ENCODE measurements around the gene FAM13C.
A peak's percentile ranks its signal among the peaks of the same experiment; 100 is the strongest.
"Not testable (repeated sequence)": the region's sequence is repeated elsewhere in the genome, so short reads cannot be mapped to it uniquely, and the experiment has no call there.

Gene FAM13C

DNA sequence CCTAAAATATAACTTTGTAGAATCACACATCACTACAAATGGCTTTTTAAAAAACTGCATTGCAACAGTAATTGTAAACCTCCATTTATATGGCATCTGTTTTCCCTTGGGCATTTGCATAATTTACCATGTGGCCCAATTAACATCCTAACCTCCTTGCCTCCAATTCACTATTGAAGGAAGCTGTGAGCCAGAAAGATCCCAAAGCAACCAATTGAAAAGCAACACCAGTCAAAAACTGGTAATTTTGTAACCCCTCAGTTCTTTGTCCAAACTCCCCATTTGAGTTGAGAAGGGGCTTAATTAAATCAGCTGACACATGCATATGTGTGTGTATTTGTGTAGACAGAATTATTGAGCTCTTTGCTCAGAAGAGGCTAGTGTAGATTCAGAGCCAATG is 90.3 kb downstream of the FAM13C start:
- DNase-seq, result no peak

DNA sequence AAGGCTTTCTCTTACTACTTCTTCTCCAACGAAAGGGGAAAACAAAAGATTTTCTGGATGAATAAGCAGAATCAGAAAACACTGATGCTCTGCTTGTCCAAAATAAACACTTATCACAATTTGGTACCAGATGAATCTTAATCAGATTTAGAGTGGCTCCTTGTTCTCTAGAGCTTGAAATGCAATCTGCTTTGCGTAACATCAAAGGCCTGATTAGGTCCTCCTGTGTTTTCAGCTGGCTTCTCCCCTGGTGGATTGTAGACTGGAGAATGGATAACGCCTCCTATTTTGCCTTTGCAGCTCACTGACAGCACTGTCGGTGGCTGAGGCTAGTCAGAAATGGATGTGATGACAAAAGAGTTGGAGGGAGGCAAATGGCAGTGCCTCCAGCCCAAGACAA is 91.2 kb downstream of the FAM13C start:
- DNase-seq, result no peak

DNA sequence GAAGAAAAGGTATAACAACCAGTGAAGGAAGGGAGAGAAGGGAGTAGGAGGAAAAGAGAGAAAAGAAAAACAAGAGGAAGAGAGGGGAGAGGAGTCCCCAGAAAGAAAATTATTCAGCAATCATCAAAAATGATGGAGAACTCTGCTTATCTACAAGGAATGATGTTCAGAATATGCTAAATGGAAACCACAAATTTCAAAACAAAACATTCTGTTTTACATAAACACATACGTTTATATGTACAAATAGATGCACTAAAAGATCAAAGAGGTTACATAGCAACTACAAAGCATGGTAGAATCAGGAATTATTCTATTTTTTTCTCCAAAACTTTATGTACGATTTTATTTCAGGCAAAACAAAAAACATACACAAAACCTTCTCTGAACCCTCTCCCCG is 91.9 kb downstream of the FAM13C start:
- DNase-seq, result no peak

DNA sequence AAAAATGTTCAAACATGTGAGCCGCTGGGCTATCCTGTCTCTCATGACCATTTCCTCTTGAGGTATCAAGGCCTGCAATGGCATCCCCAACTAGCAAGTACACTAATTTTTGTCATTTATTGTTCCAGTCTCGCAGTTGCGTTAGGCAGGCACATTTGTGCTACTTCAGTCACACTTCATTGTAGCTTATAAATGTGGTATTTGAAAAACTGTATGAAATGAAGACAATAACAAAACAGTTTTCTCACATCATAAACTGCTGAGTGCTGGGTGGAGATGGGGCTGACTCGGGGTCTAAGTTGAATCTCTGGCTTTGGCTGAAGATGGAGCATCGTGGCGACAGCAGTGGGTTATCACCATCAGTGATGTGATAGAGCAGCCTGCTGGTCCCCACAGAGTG is 92.7 kb downstream of the FAM13C start:
- no peak for DNase-seq

DNA sequence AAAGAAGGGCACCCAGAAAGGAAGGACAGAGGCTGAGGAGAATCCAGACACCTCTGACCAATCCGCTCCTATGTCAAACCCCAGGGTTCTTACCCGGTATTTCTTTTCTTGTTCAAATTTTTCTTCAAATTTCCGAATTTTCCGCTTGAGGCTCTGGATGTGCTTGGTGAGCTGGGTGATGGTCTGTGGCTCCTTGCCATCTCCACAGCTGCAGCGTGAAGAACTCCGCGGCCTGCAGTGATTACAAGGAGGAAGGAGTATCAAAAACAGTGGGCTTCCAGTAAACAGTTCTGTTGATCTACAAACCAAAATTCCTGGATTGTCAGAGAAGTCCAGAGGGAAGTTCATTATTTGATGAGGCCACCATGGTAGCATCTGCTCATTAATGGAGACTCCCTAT is 93.9 kb downstream of the FAM13C start:
- DNase-seq, result no peak

DNA sequence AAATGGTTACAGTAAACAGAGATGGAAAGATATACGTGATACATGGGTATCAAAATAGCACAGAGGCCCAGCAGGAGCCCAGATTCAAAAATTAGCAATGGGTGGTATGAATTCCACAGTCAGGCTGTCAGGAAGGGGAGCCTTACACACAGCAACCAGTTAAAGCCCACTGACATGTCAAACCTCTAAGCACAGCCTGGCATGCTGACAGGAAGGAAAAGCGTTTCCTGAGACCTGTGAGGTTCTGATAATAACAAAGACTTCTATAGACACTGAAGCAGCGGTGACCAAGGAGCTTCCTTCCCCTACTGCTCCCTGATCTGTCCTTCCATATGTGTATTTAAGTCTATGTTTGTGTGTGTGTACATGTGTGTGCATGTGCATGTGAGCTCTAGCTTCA is 96.0 kb downstream of the FAM13C start:
- no peak for DNase-seq

DNA sequence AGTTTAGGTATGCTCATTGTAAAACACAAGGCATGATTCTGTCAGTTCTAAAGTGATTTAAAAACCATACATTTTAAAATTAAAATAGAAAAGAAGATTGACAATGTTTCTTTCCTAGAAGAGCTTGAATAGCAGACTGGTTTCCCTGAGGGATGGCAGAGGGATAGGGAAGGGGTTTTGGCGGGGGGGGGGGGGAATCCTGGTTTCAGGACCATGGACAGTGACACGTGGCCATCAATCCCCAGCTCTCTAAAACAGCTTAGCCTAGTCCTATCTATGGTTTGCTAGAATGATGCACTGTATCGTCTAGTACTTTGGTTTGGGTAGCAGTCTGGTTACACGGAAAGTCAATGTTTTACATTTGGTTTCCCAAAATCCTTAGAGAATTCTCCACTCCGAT is 97.2 kb downstream of the FAM13C start:
- DNase-seq, result no peak

DNA sequence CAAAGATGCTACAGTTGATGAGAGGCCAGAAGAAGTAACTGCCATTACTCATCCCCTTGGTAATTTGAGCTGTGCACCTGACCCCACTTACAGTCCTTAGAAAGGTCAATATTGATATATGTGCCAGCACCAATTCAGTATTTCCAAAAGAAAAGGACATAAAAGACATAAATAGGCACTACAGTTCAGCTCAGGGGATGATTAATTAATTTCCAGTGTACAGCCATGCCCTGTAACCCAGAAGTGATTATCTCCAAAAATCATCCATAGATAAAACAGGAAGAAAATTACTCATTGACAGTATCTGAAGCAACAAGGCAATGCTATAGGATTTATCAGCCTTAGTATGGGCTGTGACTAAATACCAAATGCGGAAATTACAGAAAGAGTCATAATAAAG is 103.5 kb downstream of the FAM13C start:
- DNase-seq, result peak; percentile 22

DNA sequence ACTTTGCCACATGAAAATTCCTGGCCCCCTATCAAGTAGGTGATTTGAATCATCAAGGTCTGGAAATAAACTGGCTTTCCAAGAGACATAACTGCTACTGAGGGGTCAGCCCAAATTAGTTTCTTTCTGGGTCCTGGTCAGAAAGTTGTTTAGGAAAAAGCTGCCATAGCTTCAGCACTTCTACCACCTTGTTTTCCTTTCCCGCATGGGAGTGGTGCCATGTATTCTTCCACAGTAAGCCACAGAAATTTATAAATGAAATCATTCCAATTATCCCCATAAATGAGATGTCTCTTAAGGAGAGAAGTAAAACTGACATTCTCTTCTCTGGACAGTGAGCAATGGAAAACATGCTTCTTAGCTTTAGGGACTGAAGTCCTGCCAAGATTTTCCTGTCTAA is 105.1 kb downstream of the FAM13C start:
- no peak for DNase-seq

DNA sequence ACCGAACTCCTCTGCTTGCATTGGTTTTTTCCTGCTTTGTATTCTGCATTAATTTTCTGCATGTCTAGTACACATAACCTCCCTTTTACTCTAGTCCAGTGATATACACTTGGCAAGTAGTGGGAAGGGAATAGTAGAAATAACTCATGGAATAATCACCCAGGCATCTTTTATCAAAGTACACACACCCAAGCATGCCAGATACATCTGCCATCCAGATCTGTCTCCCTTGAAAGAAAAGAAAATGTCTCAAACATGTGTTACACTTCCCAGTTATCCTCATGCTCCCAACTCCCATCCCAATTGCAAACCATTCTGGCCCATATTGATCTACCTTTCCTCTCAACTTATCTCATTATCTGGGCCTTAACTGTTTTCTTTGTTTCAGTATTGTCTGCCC is 106.9 kb downstream of the FAM13C start:
- DNase-seq, result no peak

DNA sequence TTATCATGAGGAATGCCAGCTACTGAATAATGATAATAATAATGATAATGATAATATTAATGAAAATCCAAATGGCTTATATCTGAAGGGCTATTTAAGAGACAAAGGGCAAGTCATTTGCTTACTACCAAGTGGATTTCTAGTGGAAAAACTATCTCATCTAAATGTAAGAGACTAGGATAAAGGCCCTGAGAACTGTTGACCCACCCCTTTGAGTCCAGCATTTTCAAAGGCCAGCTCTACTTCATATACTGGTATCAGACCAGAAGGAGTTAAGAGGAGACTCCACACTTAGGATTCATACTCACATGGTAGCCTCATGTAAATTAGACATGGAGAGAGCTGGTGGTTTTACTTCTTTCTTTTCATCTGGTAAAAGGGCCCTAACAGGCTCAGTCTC is 109.9 kb downstream of the FAM13C start:
- DNase-seq, result no peak

DNA sequence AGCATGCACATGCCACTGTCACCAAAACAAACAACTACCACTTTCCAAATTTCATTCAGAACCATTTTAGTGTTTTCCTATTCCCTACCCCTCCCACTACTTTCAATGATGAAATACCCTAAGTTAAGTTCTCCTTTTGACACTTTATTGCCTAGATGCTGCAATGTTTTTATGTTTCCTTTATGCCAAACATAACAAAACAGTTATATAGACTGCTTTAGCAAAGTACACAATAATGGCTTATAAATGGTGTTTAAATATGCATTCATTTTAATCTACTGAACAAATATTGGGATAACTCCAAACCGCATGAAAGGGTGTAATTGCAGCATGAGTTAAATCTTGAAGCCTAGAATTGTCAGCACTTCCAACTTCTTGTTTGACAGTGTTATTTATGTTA is 116.7 kb downstream of the FAM13C start:
- DNase-seq, result no peak

DNA sequence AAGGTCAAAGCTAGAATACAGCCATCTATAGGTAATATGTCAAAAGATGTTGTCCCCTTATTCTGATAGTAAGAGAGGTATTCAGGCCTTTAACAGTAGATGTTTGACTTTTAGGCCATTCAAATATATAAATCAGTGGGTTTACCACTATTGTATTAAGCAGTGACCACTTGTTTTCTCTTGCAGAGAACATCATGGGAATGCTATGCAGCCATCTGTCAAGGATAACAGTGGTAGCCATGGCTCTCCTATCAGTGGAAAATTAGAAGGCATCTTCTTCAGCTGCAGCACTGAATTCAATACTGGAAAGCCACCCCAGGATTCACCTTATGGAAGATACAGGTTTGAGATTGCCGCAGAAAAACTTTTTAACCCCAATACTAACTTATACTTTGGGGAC is 117.5 kb downstream of the FAM13C start:
- no peak for DNase-seq

DNA sequence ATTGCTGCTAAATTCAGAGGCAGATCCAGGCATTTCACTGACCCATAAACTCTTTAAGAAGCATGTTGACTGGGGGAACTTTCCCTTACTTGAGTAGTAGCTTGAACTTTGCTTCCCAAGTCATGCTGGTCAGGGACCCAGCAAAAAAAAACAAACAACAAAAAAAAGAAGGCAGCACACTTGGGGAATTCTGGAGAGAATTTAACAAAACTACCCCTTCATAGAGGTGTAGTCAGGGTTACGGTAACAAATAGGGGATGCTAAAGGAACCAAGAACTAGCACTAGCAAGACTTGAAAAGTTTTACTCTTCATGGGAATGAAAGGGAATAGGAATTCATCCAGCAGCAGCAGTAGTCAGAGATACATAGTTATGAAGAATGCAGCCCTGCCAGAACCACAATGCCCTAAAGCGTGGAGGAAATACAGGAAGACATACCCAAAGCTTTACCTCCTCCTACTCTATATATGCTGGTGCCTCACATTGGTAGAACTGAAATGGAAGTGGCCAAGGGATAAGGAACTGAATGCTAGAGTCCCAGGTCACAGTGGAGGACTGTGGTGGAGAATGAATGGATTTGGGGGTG is 118.6 kb downstream of the FAM13C start:
- DNase-seq, result no peak

DNA sequence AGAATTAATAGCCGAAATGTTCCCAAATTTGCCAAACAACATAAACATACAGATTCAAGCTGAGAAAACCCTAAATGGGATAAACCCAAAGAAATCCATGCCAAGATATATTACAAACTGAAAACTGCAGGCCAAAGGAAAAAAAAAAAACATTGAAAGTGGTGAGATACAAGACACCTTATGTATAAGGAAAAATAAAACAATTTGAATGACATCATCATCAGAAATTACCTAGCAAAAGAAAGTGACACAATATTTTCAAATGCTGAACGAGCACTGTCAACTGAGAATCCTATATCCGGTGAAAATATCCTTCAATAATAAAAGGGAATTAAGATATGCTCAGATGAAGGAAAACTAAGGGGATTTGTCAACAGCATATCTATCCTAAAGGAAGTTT is 119.4 kb downstream of the FAM13C start:
- no peak for DNase-seq

DNA sequence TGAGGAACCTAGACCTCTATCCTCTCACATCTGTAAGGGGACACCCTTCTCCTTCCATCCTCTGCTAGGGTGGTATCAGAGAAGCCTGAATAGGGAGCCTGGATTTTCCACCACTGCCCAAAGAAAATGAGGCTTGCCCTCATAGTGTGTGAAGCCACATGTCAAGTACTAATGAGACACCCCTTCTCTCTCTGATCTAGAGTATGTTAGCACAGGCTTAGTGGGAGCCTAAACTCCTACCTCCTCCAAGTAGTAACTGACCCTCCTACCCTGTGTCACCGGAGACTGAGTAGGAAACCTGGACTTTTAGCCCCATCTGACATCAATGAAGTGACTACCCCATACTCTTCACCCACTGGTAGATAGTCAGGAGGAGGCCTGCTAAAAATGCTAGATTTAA is 120.3 kb downstream of the FAM13C start:
- DNase-seq, result no peak

DNA sequence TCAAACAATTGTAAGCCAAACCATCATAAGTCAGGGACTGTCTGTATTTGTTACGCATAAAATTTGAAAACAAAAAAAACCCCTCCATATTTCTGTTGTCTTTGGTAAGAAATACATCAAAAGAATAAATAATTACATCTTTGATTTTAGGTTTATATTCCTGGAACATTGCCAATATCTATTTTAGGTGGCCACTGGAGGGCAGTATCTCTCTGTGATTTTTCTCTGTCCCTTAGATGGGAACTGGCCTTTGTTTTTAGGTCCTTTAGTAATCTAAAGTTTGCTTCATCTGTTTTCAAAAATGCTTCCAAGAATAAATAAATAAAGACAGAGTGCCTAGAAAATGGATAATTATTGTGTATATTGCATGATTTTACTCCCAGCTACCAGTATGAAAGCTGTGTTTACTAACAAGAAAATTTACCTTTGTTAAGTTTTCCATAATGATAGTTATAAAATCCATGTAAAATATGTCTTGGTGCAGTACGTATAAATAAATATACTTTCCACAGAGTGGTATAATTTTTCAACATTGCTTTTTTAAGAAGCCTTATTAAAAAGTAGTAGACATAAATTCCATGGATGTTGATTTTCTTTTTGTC is 121.7 kb downstream of the FAM13C start:
- peak; percentile 38 for DNase-seq

DNA sequence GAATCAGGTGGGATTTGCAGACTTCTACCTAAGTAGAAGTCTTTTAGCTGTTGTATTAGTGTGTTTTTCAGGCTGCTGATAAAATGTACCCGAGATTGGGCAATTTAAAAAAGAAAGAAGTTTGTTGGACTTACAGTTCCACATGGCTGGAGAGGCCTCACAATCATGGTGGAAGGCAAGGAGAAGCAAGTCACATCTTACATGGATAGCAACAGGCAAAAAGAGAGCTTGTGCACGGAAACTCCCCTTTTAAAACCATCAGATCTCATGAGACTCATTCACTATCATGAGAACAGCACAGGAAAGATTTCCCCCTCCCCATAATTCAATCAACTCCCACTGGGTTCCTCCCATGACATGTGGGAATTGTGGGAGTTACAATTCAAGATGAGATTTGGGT is 123.2 kb downstream of the FAM13C start:
- not testable (repeated sequence) for DNase-seq

DNA sequence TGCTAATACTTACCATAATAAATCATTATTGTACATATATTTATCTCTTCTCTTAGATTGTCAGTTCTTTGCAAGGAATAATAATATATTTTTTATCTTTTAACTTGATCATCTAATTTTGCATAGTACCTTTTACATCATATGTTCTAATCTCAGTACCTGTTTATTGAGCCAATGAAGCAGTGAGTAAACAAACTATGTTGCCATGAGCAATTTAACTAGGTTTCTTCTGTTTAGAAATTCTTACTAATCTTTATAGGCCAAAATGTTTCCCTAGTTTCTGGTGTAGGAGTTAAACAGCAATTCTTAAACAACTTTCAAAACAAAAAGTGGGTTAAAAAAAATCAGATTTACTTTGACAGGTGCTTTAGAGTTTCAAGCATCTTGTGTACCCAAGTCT is 124.6 kb downstream of the FAM13C start:
- no peak for DNase-seq

DNA sequence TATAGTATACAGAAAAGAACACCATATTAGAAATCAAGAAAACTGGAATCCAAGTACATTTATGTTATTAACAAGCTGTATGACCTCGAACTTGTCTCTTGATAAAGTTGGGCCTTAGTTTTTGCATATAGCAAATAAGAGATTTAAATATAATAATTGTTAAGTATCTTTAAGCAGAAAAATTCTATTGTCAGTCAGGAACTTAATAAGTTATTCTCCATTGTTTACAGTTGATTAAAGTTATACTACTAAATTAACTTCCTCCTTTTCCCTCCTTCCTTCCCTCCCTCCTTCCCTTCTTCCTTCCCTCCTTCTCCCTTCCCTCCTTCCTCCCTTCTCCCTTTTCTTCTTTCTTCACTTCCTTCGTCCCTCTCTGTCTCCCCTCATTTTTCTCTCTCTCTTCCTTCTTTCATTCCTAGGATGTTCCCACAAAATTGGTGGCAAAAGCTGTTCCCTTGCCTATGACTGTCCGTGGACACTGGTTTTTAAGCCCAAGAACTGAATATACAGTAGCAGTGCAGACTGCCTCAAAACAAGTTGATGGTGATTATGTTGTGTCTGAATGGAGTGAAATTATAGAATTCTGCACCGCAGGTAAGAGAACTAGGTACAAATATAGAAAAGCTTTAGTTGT is 126.2 kb downstream of the FAM13C start:
- no peak for DNase-seq

DNA sequence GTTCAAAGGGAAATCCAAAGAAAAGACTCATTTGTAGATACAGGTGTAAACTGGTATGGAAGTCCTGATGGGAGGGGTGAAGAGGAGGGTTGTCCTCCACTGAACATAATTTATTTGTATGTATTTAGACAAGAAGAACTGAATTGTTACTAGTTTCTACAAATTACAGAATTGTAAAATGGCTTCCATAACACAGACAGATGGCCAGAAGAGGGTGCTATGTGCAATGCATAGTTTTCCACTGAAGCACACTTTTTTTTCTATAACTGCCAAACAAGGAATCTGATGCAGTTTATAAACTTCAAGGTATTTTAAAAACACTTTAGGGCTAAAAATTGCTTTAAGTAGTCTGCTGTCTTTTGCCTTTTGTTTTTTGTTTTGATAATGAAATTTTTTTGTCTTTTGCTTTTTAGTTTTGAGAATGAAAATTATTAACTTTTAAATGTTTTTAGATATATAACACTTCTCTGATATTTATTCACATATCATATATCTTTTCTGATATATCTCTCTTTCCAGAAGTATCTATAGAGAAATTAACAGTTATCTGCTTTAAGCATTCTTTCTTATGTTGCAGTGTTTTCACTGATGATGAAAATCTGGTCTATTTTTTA is 127.4 kb downstream of the FAM13C start:
- DNase-seq, result peak; percentile 6

DNA sequence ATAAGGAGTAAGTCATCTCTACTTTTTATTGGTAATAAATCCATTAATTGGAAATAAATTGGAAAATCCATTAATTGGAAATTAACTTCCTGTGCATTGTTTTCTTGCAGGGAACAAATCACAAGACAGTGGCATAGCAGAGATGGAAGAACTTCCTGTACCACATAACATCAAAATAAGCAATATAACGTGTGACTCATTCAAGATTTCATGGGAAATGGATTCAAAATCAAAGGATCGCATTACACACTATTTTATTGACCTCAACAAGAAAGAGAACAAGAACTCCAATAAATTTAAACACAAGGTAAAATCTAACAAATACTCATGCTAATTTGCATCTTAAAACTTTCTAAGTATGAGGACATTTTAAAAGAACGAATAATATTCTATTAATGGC is 128.2 kb downstream of the FAM13C start:
- no peak for DNase-seq

DNA sequence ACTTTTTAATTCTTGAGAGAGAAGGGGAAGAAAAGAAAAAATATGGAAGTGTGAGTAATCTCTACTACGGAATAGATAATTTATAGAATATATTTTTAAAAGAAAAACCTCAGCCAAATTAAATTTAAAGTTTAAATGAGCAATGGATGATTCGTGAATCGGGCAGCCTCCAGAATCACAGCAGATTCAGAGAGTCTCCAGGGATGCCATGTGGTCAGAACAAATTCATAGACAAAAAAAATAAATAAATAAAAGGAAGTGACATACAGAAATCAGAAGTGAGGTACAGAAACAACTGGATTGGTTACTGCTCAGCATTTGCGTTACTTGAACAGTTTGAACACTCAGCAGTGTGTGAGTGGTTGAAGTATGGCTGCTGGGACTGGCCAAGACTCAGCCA is 132.9 kb downstream of the FAM13C start:
- no peak for DNase-seq

DNA sequence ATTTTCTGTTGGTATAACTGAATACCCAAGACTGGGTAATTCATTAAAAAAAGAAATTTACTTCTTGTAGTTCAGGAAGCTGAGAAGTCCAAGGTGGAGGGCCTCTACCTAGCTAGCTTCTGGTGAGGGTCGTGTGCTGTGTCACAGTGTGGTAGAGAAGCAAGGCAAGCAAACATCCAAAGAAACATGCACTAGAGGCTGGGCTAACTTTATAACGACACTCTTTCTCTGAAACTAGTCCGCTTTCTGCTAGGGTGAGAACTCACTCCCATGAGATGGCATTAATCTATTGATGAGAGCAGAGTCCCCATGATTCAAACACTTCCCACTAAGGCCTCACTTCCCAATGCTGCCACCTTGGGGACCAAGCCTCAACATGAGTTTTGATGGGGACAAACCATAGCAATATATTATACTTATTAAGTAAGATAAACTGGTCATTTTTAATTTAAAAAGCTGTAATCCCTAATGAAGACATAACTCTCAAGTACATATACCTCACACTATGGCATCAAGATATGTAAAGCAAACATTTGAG is 135.1 kb downstream of the FAM13C start:
- DNase-seq, result no peak

Data from NCI-H1092 treated with DMSO at 0.1 percent for 48 hours (cell line).